Measurements from ENCODE around the gene SREBF2. TPM values are rescaled to one million over a fixed set of nuclear protein-coding genes. Genes with fewer than 3 reads are reported as not detected.
A peak's percentile ranks its signal among the peaks of the same experiment; 100 is the strongest.

The SREBF2 gene
- total and polyA plus RNA-seq, 10 of the 15 experiments (the other 5 are each of a cell fraction or from before 2014, with no cell fraction given), result 2.4 to 177 (median 78.8) TPM

- TF ChIP-seq ZBTB11 (CRISPR knock-in tag; IDR thresholded peaks at IDR 0.05) (no peak), SIN3A (IDR thresholded peaks at IDR 0.05; ENCODE audit: low read depth, low read length) (no peak), MAX (IDR thresholded peaks at IDR 0.05; ENCODE audit: low read depth, low read length) (no peak; the same call in 1 of the 2 replicates), RELA (IDR thresholded peaks at IDR 0.05; ENCODE audit: borderline replicate concordance, partially characterized antibody) (no peak), BCLAF1 (IDR thresholded peaks at IDR 0.05) (no peak), STAT3 (IDR thresholded peaks at IDR 0.05; ENCODE audit: low read depth, low read length) (no peak), ATF3 (IDR thresholded peaks at IDR 0.05; ENCODE audit: borderline replicate concordance, extremely low read depth, low read depth, low read length) (no peak), NFYA (IDR thresholded peaks at IDR 0.05; ENCODE audit: borderline replicate concordance, low read depth, low read length) (no peak), EZH2 (IDR thresholded peaks at IDR 0.05; ENCODE audit: borderline replicate concordance, control insufficient read depth, low read depth, low read length) (no peak), SMAD1 (IDR thresholded peaks at IDR 0.05; ENCODE audit: low read depth, partially characterized antibody) (no peak), SREBF1 (IDR thresholded peaks at IDR 0.05; ENCODE audit: low read length) (no peak), CREB1 (IDR thresholded peaks at IDR 0.05; ENCODE audit: low read depth) (peak; percentile 66; the same call in 1 of the 2 replicates), TARDBP (IDR thresholded peaks at IDR 0.05; ENCODE audit: borderline replicate concordance) (no peak), KDM1A (IDR thresholded peaks at IDR 0.05; ENCODE audit: borderline replicate concordance) (no peak), KAT2A (conservative IDR thresholded peaks at IDR 0.05; ENCODE audit: control insufficient read depth, low read depth, low read length) (no peak), SP1 (IDR thresholded peaks at IDR 0.05; ENCODE audit: low read depth, low read length) (no peak), PML (IDR thresholded peaks at IDR 0.05; ENCODE audit: low read length) (no peak), FOXK2 (IDR thresholded peaks at IDR 0.05) (no peak), CEBPB (IDR thresholded peaks at IDR 0.05; ENCODE audit: borderline replicate concordance in 1 of 2, low read depth in 2 of 2, low read length in 2 of 2) (peak in 1 of 2 experiments; percentile 67; a peak in 1 of 4 replicates), CBFB (IDR thresholded peaks at IDR 0.05; ENCODE audit: low read depth) (peak; percentile 81), CBX3 (IDR thresholded peaks at IDR 0.05; ENCODE audit: borderline replicate concordance, low read depth) (no peak)
Observed at GRCh38 chr22:41862530-41863266, 29.8 kb downstream of the SREBF2 start (continued).
